ENCODE measurements around the gene BRD1. TPM values are rescaled to one million over a fixed set of nuclear protein-coding genes. Genes with fewer than 3 reads are reported as not detected.

BRD1 gene
- total and polyA plus RNA-seq, 4 donors, result 16.6 to 51.5 (median 28.1) TPM

DNA sequence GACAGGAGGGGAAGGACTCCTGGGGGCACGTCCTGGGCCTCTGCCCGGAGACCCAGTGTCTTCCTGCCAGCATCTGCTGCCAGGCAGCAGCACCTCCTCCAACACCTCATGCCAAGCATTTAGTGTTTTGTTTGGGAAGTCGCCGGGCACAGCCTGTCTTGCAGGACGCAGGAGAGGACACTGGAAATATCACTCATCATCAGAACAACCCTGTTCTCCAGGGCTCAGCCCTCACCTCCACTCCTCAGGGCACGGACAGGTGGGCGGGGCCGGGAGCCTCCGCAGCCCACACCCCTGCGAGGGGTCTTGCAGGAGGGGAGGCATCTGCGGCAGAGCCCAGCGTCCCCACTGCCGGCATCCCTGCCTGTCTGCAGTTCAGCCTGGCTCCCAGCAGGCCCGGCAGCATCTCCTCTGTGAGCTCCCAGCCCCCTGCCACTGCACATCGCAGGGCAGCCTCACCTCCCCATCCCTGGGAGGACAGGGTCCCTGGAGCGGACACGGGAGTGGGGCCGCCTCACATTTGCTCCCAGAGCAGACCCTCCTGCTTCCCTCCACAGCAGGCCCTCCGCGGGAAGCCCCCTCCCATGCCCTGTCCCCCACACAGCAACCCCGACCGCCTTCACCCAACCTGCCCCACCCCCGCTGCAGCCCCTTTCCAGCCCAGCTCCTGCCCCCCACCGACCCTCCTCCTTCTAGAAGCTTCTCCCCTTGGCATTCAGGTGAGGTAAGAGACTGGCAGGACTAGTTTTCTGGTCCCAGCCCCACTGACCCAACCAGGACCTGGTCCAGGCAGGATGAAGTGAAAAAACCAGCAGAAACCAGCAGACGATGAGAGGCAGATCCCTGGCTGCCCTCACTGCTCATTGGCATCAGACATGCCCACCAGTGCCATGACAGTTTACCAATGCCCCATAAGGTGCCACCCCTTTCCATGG lies 72.7 kb downstream of the BRD1 start:
- H3K4me1 ChIP-seq (ENCODE audit: control insufficient read depth in 5 of 5, insufficient read depth in 5 of 5, low read length in 5 of 5), result no peaks in the 10 kb centered on the region
- TF ChIP-seq, protein P1, sequence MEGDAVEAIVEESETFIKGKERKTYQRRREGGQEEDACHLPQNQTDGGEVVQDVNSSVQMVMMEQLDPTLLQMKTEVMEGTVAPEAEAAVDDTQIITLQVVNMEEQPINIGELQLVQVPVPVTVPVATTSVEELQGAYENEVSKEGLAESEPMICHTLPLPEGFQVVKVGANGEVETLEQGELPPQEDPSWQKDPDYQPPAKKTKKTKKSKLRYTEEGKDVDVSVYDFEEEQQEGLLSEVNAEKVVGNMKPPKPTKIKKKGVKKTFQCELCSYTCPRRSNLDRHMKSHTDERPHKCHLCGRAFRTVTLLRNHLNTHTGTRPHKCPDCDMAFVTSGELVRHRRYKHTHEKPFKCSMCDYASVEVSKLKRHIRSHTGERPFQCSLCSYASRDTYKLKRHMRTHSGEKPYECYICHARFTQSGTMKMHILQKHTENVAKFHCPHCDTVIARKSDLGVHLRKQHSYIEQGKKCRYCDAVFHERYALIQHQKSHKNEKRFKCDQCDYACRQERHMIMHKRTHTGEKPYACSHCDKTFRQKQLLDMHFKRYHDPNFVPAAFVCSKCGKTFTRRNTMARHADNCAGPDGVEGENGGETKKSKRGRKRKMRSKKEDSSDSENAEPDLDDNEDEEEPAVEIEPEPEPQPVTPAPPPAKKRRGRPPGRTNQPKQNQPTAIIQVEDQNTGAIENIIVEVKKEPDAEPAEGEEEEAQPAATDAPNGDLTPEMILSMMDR (IDR thresholded peaks at IDR 0.05; ENCODE audit: control extremely low read depth, extremely low read depth), result no peak
- no peak for ATAC-seq (ENCODE audit: insufficient read depth, low FRiP score)
- peaks cover 0 to 6% (median 2%) of the 10 kb centered on the region in 4 donors for H3K9me3 ChIP-seq (ENCODE audit: control insufficient read depth in 4 of 4, insufficient read depth in 3 of 4, low read length in 3 of 4)
- H3K4me3 ChIP-seq, result no peak overlapping the region
- no peaks in the 10 kb centered on the region for H3K27me3 ChIP-seq (ENCODE audit: control insufficient read depth in 3 of 3, insufficient read depth in 3 of 3, low read length in 2 of 3)
- no peak overlapping the region for H3K9ac ChIP-seq (ENCODE audit: insufficient read depth in 1 of 2, low read length in 2 of 2)
- 64 to 81% methylated on average over 25 of the region's 25 CpGs for WGBS, 2 donors
- DNase-seq, result no peak
- H3K36me3 ChIP-seq (ENCODE audit: control insufficient read depth in 4 of 4, insufficient read depth in 4 of 4, low read length in 4 of 4), result no peaks in the 10 kb centered on the region
- no peak overlapping the region for H3K27ac ChIP-seq (ENCODE audit: low read depth in 1 of 2, low read length in 1 of 2)

DNA sequence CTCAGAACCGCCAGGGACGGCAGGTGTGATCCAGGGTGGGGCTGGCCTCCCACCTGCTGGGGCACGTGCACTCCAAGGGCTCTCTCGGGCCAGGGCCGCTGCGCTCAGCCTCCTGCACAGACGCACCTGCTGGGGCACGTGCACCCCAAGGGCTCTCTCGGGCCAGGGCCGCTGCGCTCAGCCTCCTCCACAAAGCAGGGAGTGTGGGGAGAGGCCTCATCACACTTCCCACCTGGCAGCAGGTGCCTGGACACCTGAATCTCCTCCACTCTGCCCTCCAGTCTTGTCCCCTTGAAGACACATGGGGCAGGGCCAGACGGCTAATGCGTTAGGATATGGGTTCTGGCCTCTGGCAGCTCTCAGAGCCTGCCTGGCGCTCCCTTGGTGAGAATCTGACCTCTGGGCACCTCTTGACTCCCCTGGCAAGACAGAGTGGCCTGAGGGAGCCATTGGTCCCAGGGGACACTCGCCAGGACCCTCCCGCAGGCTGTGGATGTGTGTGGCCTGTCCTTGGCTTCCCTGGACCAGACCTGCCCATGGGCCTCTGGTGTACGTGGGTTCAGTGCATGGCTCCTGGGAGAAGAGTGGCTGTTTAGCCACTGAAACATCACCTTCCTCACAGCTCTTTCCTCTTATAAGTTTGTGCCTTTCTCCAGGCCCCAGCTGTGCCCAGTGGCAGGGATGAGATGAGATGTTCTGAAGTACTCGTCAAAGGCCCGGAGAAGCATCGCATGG lies 73.5 kb downstream of the BRD1 start:
- H3K27me3 ChIP-seq (ENCODE audit: control insufficient read depth in 3 of 3, insufficient read depth in 3 of 3, low read length in 2 of 3), result no peaks in the 10 kb centered on the region
- WGBS, 2 donors, result 74 to 88% methylated on average over 20 of the region's 20 CpGs
- peaks cover 0 to 6% (median 2%) of the 10 kb centered on the region in 4 donors for H3K9me3 ChIP-seq (ENCODE audit: control insufficient read depth in 4 of 4, insufficient read depth in 3 of 4, low read length in 3 of 4)
- TF ChIP-seq, protein P1 (IDR thresholded peaks at IDR 0.05; ENCODE audit: control extremely low read depth, extremely low read depth), result no peak
- ATAC-seq (ENCODE audit: insufficient read depth, low FRiP score), result no peak
- no peak for DNase-seq
- H3K4me1 ChIP-seq (ENCODE audit: control insufficient read depth in 5 of 5, insufficient read depth in 5 of 5, low read length in 5 of 5), result no peaks in the 10 kb centered on the region
- H3K27ac ChIP-seq (ENCODE audit: low read depth in 1 of 2, low read length in 1 of 2), result no peak overlapping the region
- no peak overlapping the region for H3K4me3 ChIP-seq
- H3K36me3 ChIP-seq (ENCODE audit: control insufficient read depth in 4 of 4, insufficient read depth in 4 of 4, low read length in 4 of 4), result no peaks in the 10 kb centered on the region
- no peak overlapping the region for H3K9ac ChIP-seq (ENCODE audit: insufficient read depth in 1 of 2, low read length in 2 of 2)

DNA sequence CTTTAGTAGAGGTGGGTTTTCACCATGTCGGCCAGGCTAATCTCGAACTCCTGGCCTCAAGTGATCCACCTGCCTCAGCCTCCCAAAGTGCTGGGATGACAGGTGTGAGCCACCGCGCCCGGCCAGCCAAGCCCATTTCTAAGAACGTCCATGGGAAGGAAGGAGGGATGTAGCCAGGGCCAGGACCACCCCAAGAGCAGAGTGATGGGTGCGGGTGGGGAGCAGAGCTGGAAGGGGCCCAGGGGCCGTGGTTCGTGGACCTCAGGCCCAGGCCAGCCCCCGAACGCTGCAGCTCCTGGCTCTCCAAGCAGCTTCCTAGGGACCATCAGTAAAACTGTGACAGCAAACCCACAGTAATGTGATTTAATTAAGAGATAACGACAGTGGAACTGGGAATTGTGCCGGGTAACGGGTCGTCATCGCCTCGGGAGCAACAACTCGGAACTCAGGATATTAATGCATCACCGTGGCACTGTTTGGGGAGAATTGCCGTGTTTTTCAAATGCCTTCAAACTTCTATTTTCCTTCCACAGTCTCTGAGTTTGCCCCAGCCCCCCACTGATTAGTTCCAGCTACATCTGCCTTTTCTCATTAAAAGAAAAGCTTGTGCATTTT lies 74.3 kb downstream of the BRD1 start:
- Histone ChIP-seq H3K36me3 (ENCODE audit: control insufficient read depth in 4 of 4, insufficient read depth in 4 of 4, low read length in 4 of 4) (no peaks in the 10 kb centered on the region), H3K27me3 (ENCODE audit: control insufficient read depth in 3 of 3, insufficient read depth in 3 of 3, low read length in 2 of 3) (no peaks in the 10 kb centered on the region)
- WGBS, 2 donors, result 82 to 84% methylated on average over 20 of the region's 20 CpGs

More for the DNA sequence above, 74.3 kb downstream of the BRD1 start:
- Histone ChIP-seq H3K4me1 (ENCODE audit: control insufficient read depth in 5 of 5, insufficient read depth in 5 of 5, low read length in 5 of 5) (no peaks in the 10 kb centered on the region), H3K4me3 (no peak overlapping the region), H3K9ac (ENCODE audit: insufficient read depth in 1 of 2, low read length in 2 of 2) (no peak overlapping the region), H3K27ac (ENCODE audit: low read depth in 1 of 2, low read length in 1 of 2) (no peak overlapping the region), H3K9me3 (ENCODE audit: control insufficient read depth in 4 of 4, insufficient read depth in 3 of 4, low read length in 3 of 4) (peaks cover 0 to 8% (median 2%) of the 10 kb centered on the region in 4 donors)
- DNase-seq (no peak), ATAC-seq (ENCODE audit: insufficient read depth, low FRiP score) (no peak)
- TF ChIP-seq, protein P1 (IDR thresholded peaks at IDR 0.05; ENCODE audit: control extremely low read depth, extremely low read depth), result no peak

Data from lung (tissue), 12 donors.